Activated CD4-positive, alpha-beta T cell treated with anti-CD3 and anti-CD28 coated beads for 4 hours (primary cell): Measurements from ENCODE around the gene ATP23.

Experiments used
- DNase-seq, 2 donors: peaks; one replicate each; pipeline ENCODE4 v3.0.0-alpha.2; 2020

ATP23 gene, protein sequence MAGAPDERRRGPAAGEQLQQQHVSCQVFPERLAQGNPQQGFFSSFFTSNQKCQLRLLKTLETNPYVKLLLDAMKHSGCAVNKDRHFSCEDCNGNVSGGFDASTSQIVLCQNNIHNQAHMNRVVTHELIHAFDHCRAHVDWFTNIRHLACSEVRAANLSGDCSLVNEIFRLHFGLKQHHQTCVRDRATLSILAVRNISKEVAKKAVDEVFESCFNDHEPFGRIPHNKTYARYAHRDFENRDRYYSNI

GRCh38 chr12:57941165-57941894 is at the start of gene ATP23:
ATP23 (plus strand) TSS chr12:57941567; CDS start chr12:57941702, 135 bp downstream.
- DNase-seq = peak; percentile 81 to 86

GRCh38 chr12:57892232-57892972 is 49.0 kb upstream of the ATP23 start:
- no peak for DNase-seq

DNA sequence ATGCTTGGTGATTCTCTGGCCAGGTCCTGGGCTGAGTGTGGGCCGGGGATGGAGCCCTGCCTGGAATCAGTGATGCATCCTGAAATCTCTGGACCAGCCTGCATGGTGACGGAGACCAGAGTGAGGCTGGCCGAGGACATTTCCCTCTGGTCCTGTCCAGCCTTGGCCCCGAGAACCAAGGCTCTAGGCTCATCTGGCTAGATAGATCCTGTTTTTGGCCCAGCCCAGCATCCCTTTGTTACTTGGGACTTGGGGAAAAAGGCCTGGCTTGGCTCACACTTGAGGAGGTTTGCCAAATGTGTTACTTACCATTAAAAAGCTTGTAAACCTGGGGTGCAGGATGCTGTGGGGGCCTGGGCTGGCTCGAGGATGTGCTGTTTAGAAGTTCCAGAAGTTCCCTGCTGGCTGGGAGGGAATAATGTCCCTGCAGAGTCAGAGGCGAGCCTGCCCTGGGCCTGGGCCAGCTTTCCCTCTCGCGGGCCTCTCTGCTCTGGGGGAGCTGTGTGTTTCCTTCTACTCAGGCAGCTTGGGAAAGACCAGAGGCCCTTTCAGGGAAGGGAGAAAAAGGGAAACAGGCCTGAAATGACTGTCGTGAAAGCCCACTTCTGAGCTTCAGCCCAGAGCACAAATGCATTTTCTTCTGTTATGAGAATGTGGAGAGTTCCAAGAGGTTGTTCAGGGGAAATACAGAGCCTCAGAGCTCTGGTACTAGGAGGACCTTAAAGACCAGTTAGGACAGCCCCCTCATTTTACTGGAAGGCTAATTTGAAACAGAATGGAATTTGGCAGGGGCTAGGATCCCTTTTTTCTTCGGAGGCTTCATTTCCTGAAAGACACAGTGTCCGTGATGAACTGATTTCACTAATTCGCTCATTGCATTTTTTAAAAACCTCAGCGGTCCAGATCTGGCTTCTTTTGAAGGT is 47.7 kb upstream of the ATP23 start:
- DNase-seq = no peak

- peak in 1 of 2 donors; percentile 16 for DNase-seq
Observed at GRCh38 chr12:57894399-57895292, 46.7 kb upstream of the ATP23 start.

- no peak for DNase-seq
Observed at GRCh38 chr12:57895389-57896114, 45.8 kb upstream of the ATP23 start.

DNA sequence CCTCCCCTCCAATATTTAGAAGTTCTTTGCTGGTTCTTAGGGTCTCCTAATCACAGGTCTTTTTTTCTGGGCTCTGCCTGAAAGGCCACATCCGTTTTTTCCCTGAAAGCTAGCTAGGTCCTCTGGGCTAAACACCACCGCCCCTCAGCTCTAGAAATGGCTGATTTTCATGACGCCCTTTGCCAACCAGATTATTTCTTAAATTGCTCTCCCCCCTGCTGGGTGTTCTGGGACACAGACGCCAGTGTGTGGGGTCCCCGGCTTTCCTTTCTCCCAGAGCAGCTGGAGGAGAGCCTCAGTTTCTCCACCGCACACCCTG is 45.3 kb upstream of the ATP23 start:
- peak in 1 of 2 donors; percentile 11 for DNase-seq

DNA sequence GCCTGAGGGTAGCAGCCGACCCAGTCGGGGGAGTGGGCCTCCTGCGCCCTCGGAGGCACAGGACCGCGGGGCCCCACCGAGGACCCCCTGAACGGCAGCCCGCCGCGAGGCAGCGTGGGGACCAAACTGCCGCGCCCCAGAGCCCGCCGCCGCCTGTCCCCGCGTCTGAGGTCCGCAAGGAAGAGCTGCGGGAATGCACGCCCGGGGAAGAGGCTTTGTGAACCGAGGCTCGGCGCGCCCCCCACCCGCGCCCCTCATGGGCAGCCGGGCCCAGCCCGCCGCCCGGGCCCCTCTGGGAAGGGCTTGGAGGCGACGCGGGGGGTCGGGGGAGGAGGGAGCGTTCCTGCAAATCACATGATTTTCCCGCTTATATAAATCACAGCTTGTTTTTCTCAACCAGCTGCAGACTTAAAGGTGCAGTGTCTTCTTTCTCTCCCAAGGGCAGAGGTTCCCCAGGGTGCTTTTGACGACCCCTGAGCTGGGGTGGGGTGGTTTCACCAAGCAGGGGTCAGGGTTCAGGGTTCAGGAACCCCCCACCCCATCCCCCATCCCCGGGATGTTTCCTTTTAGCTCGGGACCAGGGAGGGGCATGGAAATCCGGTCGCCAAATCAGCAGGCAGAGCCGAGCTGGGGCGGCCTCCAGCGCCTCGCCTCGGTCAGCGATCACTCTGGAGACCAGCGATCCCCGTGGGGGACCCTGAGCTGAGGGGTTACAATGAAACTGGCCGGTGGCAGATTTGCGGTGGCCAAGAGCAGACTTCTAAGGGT is 44.7 kb upstream of the ATP23 start:
- peak; percentile 38 to 39 for DNase-seq

- no peak for DNase-seq
Observed at GRCh38 chr12:57897286-57897974, 43.9 kb upstream of the ATP23 start.

DNA sequence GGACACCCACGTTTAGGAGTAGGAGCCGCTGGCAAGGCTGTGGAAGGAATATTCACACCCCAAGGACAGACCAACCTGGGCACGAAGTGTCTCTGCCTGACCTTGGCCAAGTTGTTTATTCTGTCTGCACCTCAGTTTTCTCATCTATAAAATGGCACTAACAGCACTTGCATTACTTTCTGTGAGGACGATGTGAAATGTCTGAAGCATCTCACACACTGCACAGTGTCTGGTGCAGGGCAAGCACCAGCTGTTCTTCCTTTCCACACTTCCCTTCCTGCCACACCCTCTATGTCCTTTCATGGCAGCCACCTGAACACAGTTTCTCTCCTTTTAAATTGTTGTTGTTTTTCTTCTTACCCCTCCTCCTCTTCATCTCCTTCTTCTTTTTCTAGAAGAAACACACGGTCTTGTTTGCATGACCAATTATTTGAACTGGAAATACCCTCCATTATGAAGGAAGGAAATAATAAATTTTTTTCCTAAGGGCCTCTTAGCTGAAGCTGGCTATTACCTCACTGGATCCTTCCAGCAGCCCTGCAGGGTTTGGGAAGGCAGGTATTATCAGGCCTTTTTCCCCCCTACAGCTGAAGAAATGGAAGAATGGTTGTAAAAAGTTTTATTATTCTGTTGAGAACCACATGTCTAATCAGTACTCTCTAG is 42.9 kb upstream of the ATP23 start:
- no peak for DNase-seq

- peak; percentile 73 to 81 for DNase-seq
Observed at GRCh38 chr12:57899010-57899662, 42.2 kb upstream of the ATP23 start.

- no peak for DNase-seq
Observed at GRCh38 chr12:57902478-57902969, 38.8 kb upstream of the ATP23 start.

GRCh38 chr12:57904426-57904825 is 36.9 kb upstream of the ATP23 start:
- no peak for DNase-seq

GRCh38 chr12:57904848-57905811 is 36.2 kb upstream of the ATP23 start:
- DNase-seq = peak; percentile 76 to 86

GRCh38 chr12:57905812-57906475 is 35.4 kb upstream of the ATP23 start:
- DNase-seq = no peak

GRCh38 chr12:57906821-57907220 is 34.5 kb upstream of the ATP23 start:
- DNase-seq = no peak

DNA sequence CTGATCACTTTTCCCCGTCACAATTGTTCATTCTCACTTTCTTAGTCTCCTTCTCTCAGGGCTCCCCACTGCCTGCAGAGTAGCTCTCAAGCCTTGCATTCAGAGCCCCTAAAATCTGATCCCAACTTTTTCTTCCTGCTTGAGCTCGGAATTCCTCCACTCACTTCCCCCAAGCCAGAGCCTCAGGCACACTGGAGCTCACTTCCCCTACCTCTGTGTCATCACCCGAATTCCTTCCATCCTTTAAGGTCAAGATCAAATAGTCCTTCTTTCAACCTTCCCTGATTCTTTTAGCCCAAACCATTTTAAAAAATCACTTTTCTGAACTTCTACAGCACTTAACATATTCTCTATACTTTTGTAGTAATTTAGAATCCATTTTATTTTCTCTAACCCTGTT is 34.1 kb upstream of the ATP23 start:
- no peak for DNase-seq
